WTC11 (cell line): ENCODE results near the gene CSNK2B. TPM values are rescaled to one million over a fixed set of nuclear protein-coding genes. Genes with fewer than 3 reads are reported as not detected.

ENCODE experiments used
- ATAC-seq: fragments of 200-7000 bp; cut with Tn5 transposase; 2 replicates; pipeline ENCODE4 v1.10.0; 2021; ENCODE audit warnings: mild to moderate bottlenecking, moderate library complexity
- CTCF ChIA-PET: fragments of 300-600 bp; sonication (Branson Sonifier 250); formaldehyde crosslinking; loops from one replicate; lab custom pipeline; 2021; ENCODE audit warnings: antibody characterized with exemption; lab: Charles Lee
- POLR2A ChIA-PET: fragments of 350-600 bp; sonication (Branson Sonifier 250); formaldehyde crosslinking; loops from one replicate; lab custom pipeline; 2021; ENCODE audit warnings: antibody characterized with exemption; lab: Charles Lee
- DNase-seq: peaks from one replicate; pipeline ENCODE4 v3.0.0; 2021; ENCODE audit warnings: low spot score
- H3K27ac Mint-ChIP-seq: 2 replicates; pipeline ENCODE4 v1.8.0; 2021; ENCODE audit warnings: mixed read lengths
- H3K27me3 Mint-ChIP-seq: 2 replicates; pipeline ENCODE4 v1.8.0; 2021; ENCODE audit warnings: low read depth, mild to moderate bottlenecking, moderate library complexity, mixed read lengths
- H3K36me3 Mint-ChIP-seq: 2 replicates; pipeline ENCODE4 v1.8.0; 2021; ENCODE audit warnings: mixed read lengths
- H3K4me1 Mint-ChIP-seq: 2 replicates; pipeline ENCODE4 v1.8.0; 2022; ENCODE audit warnings: mixed read lengths
- H3K4me3 Mint-ChIP-seq: 2 replicates; pipeline ENCODE4 v1.8.0; 2021; ENCODE audit warnings: mild to moderate bottlenecking, moderate library complexity, mixed read lengths
- H3K9me3 Mint-ChIP-seq: 2 replicates; pipeline ENCODE4 v1.8.0; 2021; ENCODE audit warnings: mixed read lengths
- AFF4 ChIP-seq: sonication (generic); formaldehyde crosslinking; IDR thresholded peaks from 2 replicates; pipeline ENCODE4 v1.8.1; 2023; ENCODE audit warnings: mild to moderate bottlenecking, missing genetic modification reagents, borderline replicate concordance
- CREM ChIP-seq: sonication (generic); formaldehyde crosslinking; IDR thresholded peaks from 2 replicates; pipeline ENCODE4 v1.8.1; 2022; ENCODE audit warnings: mild to moderate bottlenecking, missing genetic modification reagents, moderate library complexity
- EMX1 ChIP-seq: fragments of 250-450 bp; sonication (Bioruptor Pico); IDR thresholded peaks from 2 replicates; pipeline ENCODE4 v1.8.0; 2021; ENCODE audit warnings: mild to moderate bottlenecking
- GRHL2 ChIP-seq: fragments of 250-450 bp; sonication (Bioruptor Pico); IDR thresholded peaks from 2 replicates; pipeline ENCODE4 v1.8.0; 2022; ENCODE audit warnings: mild to moderate bottlenecking, moderate library complexity; ENCODE audit not compliant: insufficient replicate concordance, severe bottlenecking
- JAZF1 ChIP-seq: fragments of 250-450 bp; sonication (Bioruptor Pico); IDR thresholded peaks from 2 replicates; pipeline ENCODE4 v1.9.0; 2021; ENCODE audit warnings: moderate library complexity, mild to moderate bottlenecking, inconsistent platforms
- USF2 ChIP-seq: sonication (generic); formaldehyde crosslinking; IDR thresholded peaks from 2 replicates; pipeline ENCODE4 v1.8.1; 2023; ENCODE audit warnings: mild to moderate bottlenecking, missing genetic modification reagents, moderate library complexity
- ZBTB21 ChIP-seq: sonication (generic); formaldehyde crosslinking; IDR thresholded peaks from 2 replicates; pipeline ENCODE4 v1.8.1; 2023; ENCODE audit warnings: mild to moderate bottlenecking, missing genetic modification reagents, borderline replicate concordance
- ZNF263 ChIP-seq: sonication (generic); formaldehyde crosslinking; IDR thresholded peaks from 2 replicates; pipeline ENCODE4 v1.8.1; 2022; ENCODE audit warnings: low read depth, mild to moderate bottlenecking, moderate library complexity, missing genetic modification reagents
- ZNF317 ChIP-seq: sonication (generic); formaldehyde crosslinking; IDR thresholded peaks from 2 replicates; pipeline ENCODE4 v1.8.1; 2023; ENCODE audit warnings: low read depth, mild to moderate bottlenecking, moderate library complexity, missing genetic modification reagents, borderline replicate concordance
- ZNF423 ChIP-seq: fragments of 250-450 bp; sonication (Bioruptor Pico); IDR thresholded peaks from 2 replicates; pipeline ENCODE4 v2.1.2; 2022; ENCODE audit warnings: mild to moderate bottlenecking, moderate library complexity
- ZNF532 ChIP-seq: fragments of 250-450 bp; sonication (Bioruptor Pico); IDR thresholded peaks from 2 replicates; pipeline ENCODE4 v1.9.0; 2021; ENCODE audit warnings: mild to moderate bottlenecking, borderline replicate concordance
- ZNF671 ChIP-seq: fragments of 250-450 bp; sonication (Bioruptor Pico); IDR thresholded peaks from 2 replicates; pipeline ENCODE4 v1.8.0; 2021; ENCODE audit warnings: mild to moderate bottlenecking
- total RNA-seq: library from RNA; stranded (reverse); gene quantifications from 3 replicates; pipeline ENCODE4 v1.2.3, GENCODE V29; 2021

Gene CSNK2B
- total RNA-seq, 1 experiment from 2014 or later = 183 TPM

- TF ChIP-seq ZNF532 (no peak), ZBTB21 (CRISPR knock-in tag) (no peak), EMX1 (CRISPR knock-in tag) (0 out of 2 replicates have a peak, but pooled peaks have one; percentile 31)
- TF ChIP-seq, all 79 proteins: peak for 15
Measured at GRCh38 chr6:31665501-31666336, at the start of gene CSNK2B (continued).

- no peak for DNase-seq
- CTCF ChIA-PET = interaction anchor here (0.6 to 3.5 kb wide), 3 partner anchors 18 to 70 kb away, joined by 3 to 24 read pairs (median 15); partner anchors contain the start of genes ATP6V1G2 and NFKBIL1
- Mint-ChIP-seq H3K4me1 (peaks cover 28% of the 10 kb centered on the region), H3K9me3 (no peaks in the 10 kb centered on the region), H3K4me3 (no peak overlapping the region), H3K27ac (peak overlapping the region; percentile 38; the same call in 1 of the 2 replicates), H3K27me3 (no peaks in the 10 kb centered on the region; the same call in 1 of the 2 replicates), H3K36me3 (peaks cover 8% of the 10 kb centered on the region)
- POLR2A ChIA-PET = no interaction called here
- ATAC-seq = no peak
- TF ChIP-seq JAZF1 = no peak
- TF ChIP-seq ZNF671 (CRISPR knock-in tag) = no peak
- no peak for TF ChIP-seq CREM (CRISPR knock-in tag)
- no peak for TF ChIP-seq GRHL2 (CRISPR knock-in tag)
- TF ChIP-seq USF2 (CRISPR knock-in tag) = no peak
- no peak for TF ChIP-seq AFF4
- TF ChIP-seq ZNF423 (CRISPR knock-in tag) = no peak
- TF ChIP-seq ZNF263 (CRISPR knock-in tag) = no peak
- TF ChIP-seq ZNF317 (CRISPR knock-in tag) = no peak
Measured at GRCh38 chr6:31617010-31617409, 48.9 kb upstream of the CSNK2B start.
